Measurements from ENCODE around the gene DBP. TPM values are rescaled to one million over a fixed set of nuclear protein-coding genes. Genes with fewer than 3 reads are reported as not detected.

Gene DBP
- total RNA-seq, 1 donor from 2014 or later = 3.4 TPM

DNA sequence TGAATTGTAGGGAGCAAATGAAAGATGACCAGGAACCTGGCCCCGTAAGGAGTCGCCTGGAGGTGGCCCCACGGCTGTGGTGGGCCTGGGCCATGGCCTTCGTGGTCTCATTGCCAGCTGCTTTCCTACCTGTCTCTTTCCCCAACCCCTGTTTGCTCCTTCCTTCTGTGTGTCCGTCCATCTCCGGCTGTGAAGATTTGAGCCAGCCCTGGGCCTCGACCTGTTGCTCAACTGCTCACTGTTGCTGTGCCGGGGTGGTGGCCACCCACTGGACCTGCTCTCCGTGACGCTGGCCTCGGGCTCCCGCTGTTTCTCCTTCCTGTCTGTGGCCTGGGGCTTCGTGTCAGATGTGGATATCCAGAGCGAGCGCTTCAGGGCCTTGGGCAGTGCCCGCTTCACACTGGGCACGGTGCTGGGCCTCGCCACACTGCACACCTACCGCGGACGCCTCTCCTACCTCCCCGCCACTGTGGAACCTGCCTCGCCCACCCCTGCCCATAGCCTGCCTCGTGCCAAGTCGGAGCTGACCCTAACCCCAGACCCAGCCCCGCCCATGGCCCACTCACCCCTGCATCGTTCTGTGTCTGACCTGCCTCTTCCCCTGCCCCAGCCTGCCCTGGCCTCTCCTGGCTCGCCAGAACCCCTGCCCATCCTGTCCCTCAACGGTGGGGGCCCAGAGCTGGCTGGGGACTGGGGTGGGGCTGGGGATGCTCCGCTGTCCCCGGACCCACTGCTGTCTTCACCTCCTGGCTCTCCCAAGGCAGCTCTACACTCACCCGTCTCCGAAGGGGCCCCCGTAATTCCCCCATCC, 8.5 kb downstream of the DBP start:
- DNase-seq (ENCODE audit: low read depth in 2 of 2) = no peak

DNA sequence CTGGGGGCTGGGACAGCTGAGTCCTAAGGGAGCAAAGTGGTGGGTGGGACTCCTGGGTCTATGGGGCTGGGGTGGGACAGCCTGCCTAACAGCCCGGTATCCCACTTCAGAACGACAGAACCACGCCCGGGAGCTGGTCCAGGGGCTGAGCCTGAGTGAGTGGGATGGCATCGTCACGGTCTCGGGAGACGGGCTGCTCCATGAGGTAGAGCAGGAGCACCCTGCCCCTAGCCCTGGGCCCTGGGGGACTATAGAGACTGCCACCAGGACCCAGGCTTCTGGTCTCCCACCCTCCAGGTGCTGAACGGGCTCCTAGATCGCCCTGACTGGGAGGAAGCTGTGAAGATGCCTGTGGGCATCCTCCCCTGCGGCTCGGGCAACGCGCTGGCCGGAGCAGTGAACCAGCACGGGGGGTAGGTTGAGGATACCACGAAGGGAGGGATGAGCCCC, 9.3 kb downstream of the DBP start:
- no peak for DNase-seq (ENCODE audit: low read depth in 2 of 2)

DNA sequence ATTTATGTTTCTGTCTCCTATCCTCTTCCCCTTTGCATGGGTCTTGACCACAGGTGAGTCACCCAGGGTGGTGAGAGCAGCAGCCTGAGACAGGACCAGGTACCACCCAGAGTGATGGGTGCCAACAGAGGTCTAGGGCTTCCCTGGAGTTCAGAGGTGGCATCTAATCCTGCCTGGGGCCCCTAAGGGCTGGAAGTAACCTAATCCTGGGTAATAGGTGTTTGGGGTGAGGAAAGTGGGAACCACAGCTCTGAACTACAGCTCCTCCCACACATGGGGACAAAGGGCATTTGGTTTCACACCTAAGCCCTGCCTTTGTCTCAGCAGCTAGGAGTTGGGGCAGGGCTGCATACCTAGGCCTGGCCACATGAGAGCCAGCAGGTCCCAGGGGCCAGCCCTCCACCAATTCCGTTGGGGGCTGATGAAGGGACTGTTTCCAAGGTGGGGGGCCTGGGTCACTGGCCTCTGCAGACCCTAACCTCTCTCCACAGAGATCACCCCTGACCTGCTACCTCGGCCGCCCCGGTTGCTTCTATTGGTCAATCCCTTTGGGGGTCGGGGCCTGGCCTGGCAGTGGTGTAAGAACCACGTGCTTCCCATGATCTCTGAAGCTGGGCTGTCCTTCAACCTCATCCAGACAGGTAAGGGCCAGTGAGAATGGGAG, 9.8 kb downstream of the DBP start:
- DNase-seq (ENCODE audit: low read depth in 2 of 2) = no peak

DNA sequence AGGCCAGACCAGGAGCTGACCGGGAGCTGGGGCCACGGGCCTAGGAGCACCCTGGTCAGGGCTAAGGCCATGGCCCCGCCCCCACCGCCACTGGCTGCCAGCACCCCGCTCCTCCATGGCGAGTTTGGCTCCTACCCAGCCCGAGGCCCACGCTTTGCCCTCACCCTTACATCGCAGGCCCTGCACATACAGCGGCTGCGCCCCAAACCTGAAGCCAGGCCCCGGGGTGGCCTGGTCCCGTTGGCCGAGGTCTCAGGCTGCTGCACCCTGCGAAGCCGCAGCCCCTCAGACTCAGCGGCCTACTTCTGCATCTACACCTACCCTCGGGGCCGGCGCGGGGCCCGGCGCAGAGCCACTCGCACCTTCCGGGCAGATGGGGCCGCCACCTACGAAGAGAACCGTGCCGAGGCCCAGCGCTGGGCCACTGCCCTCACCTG, 11.3 kb downstream of the DBP start:
- DNase-seq (ENCODE audit: low read depth in 2 of 2) = no peak

DNA sequence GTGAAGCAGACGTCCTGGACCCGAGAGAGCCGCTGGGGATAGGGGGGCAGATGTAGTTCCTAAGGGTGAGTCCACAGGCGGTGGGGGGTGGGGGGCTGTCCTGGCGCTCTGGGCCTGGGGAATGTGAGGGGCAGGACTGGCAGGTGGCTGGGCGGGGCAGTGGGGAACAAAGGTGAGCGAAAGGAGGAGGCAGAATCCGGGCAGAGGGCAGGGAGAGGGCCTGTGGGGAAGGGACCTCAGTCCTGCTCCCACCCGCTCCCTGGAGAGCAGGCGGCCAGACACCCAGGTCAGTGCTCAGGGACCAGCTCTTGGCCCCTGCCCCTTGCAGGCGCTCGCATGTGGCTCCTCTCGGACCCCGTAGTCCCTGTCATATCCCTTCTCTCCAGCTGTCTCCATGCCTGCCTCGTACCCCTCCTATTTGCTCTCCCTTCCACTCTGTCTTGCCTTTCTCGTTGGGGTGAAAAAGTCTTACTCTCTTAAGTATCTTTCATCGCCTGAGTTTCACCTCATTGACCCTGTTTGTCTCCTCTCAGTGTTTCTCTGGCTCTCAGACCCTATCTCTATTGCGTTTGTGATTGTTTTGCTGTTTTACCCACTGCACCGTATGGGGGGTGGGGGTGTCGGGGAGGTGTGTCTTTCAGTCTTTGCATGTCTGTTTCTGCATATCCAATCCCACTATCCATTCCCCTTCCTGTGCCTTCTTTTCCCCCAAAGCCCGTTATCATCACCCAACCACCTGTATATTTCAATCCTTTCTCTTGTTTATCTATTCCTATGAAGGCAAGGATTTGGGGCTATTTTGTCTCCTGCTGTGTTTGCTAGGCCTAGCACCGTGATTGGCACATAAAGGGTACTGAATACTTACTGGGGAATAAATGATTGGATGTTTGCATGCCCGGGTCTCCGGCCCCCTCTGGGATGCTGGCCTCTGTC, 12.1 kb downstream of the DBP start:
- no peak for DNase-seq (ENCODE audit: low read depth in 2 of 2)

DNA sequence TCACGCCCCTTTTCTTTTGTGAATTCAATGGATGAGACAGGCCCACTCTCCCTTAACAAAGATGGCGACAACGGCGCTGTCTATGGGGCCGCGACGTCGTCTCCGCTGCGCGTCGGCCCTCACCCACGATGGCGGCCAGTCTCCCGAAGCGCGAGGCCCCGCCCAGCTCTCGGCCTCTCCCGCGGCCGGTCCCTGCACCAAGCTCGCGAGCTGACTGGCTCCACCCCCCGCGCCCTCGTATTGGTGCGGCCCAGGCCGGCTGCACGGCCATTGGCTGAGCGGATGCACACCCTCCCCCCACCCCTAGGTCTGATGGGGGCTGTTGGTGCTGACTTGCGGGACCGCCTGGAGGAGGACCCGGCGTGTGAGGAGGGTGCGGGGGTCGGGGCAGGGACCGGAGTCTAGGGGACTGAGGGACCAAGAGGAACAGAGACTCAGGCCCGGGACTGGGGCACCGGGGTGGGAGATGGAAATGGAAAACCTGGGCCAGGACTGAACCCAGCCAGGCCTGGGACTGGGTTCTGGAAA, 13.0 kb downstream of the DBP start:
- DNase-seq (ENCODE audit: low read depth in 2 of 2) = peak; percentile 99

DNA sequence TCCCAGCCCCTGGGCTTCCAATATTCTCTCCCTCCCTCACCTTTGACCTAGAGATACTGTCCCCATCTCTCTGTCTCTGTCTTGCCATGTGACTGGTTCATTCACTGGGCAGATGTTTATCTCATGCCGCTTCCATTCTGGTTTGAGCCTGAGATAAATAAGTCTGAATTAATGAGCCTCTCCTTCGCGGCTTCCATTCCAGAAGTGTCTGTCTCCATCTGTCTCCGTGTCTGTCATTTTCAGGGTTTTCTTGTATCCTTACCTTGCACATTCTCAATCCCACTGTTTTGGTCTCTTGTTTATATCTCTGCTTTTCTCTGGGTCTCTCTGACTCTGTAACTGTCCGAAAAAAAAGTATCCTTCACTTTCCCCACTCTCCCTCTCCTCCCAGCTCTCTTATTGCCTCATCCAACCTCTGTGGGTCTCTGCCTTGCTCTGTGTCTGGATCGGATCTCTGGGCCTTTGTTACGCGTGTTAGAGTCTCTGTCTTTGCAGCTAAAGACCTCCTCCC, 13.6 kb downstream of the DBP start:
- DNase-seq (ENCODE audit: low read depth in 2 of 2) = no peak

DNA sequence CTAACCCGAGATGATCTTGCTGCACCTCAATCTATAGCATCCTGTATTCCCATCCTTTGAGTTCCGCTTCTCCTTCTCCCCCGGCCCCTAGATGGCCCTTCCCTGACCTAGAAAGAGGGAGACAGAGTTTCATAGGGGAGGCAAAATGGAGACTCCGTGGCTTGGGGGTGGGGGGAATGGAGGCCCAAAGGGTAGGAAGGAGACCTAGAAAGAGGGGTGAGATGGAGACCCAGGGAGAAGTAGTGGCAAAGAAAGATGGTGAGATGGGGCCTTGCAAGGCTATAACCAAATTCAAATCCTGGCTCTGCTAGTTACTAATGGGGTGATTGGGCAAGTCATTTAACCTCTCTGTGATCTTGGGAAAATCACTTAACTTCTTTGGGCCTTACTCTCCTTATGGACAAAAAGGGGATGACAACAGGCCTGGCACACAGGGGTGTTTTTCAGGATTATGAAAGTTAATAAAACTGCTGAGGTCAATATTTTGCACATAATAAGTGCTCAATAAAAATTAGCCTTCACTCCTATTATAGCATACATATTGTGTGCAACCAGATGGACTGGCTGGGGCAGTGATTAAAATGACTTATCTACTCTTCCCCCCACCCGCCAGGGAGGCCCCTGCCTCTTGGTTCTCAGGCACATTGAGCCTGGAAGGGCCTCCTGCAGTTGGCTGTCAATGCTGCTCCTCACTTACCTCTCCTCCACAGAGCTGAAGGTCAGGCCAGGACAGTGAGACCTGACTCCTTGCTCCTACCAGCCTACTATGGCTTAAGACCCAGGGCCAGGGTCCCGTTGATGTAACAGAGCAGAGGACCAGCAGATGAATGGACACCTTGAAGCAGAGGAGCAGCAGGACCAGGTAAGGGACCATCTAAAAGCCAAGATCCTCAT, 17.2 kb downstream of the DBP start:
- DNase-seq (ENCODE audit: low read depth in 2 of 2) = no peak

DNA sequence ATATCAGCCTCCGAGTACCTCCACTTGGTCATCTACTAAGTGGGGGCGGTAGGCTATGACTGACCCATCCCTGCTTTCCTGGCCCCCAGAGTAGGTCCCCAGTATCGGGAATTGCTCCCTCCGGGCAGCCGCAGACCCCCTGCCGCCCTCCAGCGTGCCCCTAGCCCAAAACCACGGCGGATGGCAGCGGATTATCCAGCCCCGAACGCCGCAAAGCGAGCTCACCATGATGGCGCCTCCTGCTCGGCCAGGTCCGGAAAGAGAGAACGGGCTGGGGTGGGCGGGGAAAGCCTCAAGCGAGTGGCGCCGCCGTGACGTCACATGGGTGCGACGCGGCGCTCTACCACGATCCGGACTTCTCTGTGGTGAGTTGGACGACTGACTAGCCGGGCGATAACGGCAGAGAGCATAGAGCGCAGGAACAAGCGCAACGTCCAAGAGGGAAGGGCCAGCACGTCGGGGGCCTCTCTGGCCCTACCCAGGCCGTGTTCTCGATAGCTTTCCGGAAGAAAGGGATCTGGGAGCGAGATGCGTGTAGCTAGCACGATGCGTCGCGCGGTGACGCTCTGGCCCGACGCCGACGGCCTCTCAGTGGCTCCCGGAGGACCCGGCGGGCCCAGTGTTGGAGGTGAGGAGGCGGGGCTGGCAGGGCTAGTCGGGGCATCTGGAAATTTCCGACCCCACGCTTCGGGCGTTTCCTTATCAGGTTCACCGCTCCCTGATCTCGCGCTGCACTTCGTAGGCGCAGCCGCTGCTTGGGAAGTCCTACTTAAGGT, 18.1 kb downstream of the DBP start, which contains the start of the genes RPL18 and SPHK2:
Gene RPL18, minus strand, starts transcription at position 263 of the 776 bp plus-strand sequence. Its CDS starts 35 bp downstream, at position 228.
Gene SPHK2, plus strand, starts transcription at position 591 of the 776 bp plus-strand sequence. CDS start 1,009 bp downstream, outside the sequence.
- peak; percentile 100 for DNase-seq (ENCODE audit: low read depth in 2 of 2)

DNA sequence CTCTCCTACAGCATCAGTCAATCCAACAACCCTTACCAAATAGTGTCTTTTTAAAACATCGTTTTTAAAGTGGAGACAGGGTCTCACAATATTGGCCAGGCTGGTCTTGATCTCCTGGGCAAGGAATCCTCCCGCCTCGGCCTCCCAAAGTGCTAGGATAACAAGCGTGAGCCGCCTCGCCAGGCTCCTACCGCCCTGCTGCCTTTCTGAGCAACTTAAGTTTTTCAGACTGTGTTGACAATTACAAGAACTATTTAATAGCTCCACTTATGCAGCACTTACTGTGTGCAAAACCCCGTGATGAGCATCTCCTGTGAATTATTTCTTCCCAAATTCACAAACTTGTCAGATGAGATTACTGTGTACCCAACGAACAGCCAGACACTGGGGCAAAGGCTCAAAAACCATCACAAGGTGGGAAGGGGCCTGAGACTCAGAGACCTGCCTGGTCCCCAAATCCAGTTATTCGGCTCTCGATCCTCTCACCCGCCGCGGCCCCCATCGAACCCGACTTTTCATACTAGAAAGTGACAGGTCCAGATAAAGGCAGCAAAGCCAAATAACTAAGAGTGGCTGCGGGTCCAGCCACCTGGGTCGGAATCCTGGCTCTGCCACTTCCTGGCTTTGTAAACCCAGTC, 18.8 kb downstream of the DBP start:
- peak in 1 of 2 donors; percentile 35 for DNase-seq (ENCODE audit: low read depth in 2 of 2)

DNA sequence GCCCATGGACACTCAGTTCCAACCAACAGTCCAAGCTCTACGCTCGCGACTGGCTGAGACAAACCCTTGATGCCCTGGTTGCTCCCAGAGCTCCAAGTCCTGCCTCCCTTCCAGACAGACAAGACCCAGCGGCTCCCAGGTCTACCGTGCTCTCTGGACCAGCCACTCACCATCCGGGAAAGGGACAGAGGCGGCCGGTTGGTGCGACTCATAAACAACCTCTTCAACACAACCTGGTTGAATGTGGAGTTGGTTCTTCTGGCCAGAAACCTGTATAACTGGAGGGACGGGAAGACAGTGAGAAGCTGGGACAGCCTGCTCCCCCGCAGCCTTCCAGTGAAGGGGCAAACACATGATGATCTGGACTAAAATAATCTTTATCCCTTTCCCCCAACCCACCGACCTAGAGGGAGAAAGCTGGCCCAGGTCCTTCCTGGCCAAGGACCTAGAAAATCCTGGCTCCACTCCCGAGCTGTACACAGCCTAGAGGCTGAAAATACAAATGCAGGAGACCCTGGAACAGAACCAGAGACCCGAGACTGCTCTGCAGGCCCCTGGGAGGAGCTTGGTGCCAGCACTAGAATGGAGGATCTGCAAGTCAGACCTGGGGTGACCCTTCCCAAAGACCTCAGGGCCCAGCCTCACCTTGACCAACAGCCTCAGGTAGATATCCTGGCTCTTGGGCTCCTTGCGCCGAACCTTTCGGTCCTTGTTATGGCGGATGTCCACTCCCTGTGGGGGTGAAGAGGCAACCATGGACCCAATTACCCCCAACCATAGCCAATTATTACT, 19.8 kb downstream of the DBP start:
- peak; percentile 26 to 30 for DNase-seq (ENCODE audit: low read depth in 2 of 2)

DNA sequence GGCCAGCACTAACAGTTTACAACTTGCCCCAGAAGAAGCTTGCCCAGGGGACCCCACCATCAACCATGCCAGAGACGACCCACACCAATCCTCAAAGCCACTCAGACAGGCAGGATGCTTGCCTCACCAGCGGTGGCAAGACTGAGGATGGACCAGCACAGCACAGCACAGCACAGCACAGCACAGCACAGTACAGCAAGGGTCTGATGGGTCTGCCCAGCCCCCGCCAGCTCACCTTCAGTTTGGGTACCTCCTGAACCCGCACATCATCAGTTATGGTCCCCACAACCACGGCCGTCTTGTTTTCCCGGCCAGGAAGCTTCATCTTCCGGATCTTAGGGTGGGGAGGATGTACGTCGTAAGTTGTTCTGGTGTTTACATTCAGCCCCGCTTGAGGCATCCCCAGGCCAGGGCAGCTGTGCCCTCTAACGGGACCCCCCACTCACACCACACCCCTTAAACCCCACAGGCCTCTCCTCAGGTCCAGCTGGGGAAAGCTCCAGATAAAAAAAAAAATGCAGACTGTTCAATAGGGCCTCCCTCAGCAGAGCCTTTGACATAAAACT, 20.6 kb downstream of the DBP start:
- peak in 1 of 2 donors; percentile 52 for DNase-seq (ENCODE audit: low read depth in 2 of 2)

DNA sequence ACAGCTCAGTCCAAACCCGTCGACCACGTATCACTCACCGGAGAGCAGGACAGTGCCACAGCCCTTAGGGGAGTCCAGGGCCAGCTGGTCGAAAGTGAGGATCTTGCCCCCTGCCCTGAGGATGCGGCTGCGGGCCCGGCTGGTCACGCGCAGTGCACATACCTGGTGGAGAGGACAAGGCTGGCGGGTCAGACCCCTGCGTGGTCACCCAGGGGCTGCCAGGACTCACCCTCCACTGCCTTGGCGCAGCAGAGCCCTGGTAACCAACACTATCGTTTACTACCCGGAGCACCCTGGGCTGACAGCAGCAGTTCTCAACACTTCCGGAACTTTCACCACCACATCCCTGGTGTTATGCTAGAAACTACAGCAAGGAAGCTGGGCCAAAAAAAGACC, 21.1 kb downstream of the DBP start:
- no peak for DNase-seq (ENCODE audit: low read depth in 2 of 2)

DNA sequence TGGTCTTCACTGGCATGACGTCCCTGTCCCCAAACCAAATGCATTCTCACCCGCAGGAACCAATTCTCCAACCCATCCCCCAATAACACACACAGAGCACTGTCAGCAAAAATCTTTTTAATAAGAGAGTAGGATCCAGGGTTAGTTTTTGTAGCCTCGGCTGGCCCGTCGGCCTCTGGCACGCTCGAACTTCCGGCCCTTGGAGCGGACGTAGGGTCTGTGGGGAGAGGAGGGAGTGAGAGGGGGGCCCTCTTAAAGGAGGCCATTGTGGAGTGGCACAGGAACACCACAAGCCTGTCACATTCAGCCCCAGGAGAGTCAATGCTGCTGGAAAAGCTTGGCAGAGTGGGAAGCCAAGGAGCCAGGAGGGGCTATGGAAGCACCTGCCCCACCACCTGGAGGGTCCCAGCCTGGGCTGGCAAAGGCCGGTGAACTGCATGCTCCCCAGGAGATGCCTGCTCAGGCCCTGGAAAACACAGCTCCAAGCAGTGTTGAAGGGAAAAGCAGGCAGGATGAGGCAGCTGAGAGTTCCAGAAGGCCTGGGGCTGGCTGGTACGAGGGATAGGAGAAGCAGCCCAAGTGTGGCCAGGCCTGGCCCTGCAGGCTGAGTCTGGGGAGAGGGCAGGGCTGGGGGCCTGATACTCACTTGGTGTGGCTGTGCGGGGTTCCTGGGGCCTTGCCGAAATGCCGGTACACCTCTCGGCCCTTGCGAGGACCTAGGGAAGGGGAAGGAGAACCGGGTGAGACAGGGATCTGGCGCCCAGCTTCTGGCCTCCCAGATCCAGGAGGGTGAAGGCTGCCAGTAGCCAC, 21.7 kb downstream of the DBP start:
- DNase-seq (ENCODE audit: low read depth in 2 of 2) = no peak

DNA sequence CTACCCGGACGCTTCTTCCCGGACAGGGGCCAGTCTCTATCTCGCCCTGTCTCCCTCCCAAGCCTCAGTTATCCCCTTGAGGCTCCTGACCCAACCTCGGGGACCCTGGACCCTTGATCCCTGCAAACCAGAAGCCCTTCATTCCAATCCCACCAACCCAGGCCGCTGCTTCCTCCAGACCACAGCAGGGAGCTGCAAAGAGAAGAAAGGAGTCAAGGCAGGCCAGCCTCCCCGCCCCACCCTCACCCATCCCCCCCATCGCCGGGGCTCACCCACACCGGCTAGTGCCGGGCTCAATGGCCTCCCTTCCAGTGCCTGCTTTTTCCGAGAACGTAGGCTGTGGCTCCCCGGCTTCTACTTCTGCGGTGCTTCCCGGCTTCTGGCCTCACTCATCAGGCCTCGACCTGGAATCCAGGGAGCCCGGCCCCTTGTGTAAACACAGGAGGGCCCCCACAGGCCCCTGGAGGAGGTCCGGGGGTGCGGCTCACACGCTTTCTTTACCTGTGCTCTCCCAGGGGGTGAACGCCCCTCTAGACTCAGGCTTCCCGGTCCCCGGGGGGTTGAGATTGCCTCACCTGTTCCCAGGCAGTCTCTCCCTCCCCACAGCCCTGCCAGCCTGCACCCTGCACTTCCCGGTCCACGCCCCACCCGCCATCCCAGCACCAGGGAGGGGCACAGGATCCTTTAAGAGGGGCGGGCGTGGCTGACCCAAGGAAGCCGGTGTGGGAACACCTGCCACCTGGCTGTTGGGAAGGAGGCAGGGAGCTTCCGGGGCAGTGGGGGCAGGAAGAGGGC, 22.5 kb downstream of the DBP start, which contains the start of gene FAM83E:
Gene FAM83E, minus strand, starts transcription at position 641 of the 795 bp plus-strand sequence. CDS start 1,704 bp downstream, outside the sequence.
- no peak for DNase-seq (ENCODE audit: low read depth in 2 of 2)

Data from lung microvascular endothelial cell (primary cell).